Measurements from ENCODE around the gene NKIRAS2. TPM values are rescaled to one million over a fixed set of nuclear protein-coding genes. Genes with fewer than 3 reads are reported as not detected.

Gene NKIRAS2
- total RNA-seq, 1 experiment from 2014 or later = 22.4 TPM

GRCh38 chr17:42026857-42027589, 7.1 kb downstream of the NKIRAS2 start:
- no peak overlapping the region for H3K27ac ChIP-seq (ENCODE audit: low read length)
- H3K9me3 ChIP-seq (ENCODE audit: control insufficient read depth, insufficient read depth, low read depth, low read length) = no peaks in the 10 kb centered on the region
- intact Hi-C loops (cut with micrococcal nuclease; ENCODE audit: unreplicated experiment) = loop anchor here (5.0 kb wide), 1 partner anchor 75 kb away; no protein-coding TSS in a partner anchor
- POLR2A ChIA-PET = no interaction called here
- H3K36me3 ChIP-seq (ENCODE audit: control insufficient read depth, insufficient read depth, low read length) = no peaks in the 10 kb centered on the region
- H3K4me1 ChIP-seq (ENCODE audit: control insufficient read depth, insufficient read depth, low read length) = peaks cover 5% of the 10 kb centered on the region; the same call in 1 of the 2 replicates
- DNase-seq (ENCODE audit: low read depth, low spot score) = no peak
- no peak for ATAC-seq
- no peak overlapping the region for H3K4me3 ChIP-seq (ENCODE audit: low read depth in 2 of 2, low read length in 2 of 2)
- in situ Hi-C loops (cut with HindIII; ENCODE audit: low pct_unique_long_range_greater_than_20kb, low sequenced_read_pairs) = no loop called here
- no TSS peak for BruUV-seq (replicated peaks)
- CTCF ChIA-PET = interaction anchor here (0.6 to 1.1 kb wide), 3 partner anchors 11 to 527 kb away, joined by 3 to 6 read pairs (median 4); no protein-coding TSS in a partner anchor
- H3K27me3 ChIP-seq (ENCODE audit: control insufficient read depth, insufficient read depth, low read length) = no peaks in the 10 kb centered on the region
- TF ChIP-seq POLR2AphosphoS5 (IDR thresholded peaks at IDR 0.05; ENCODE audit: low read depth, low read length) = 0 out of 2 replicates have a peak, but pooled peaks have one; percentile 11
- TF ChIP-seq CTCF (IDR thresholded peaks at IDR 0.05) = no peak
- TF ChIP-seq SIN3A (IDR thresholded peaks at IDR 0.05; ENCODE audit: borderline replicate concordance, insufficient read depth, low read depth, low read length) = no peak
- TF ChIP-seq TCF7L2 (IDR thresholded peaks at IDR 0.05; ENCODE audit: low read depth, low read length) = no peak

GRCh38 chr17:42027590-42027889, 7.7 kb downstream of the NKIRAS2 start:
- no TSS peak for BruUV-seq (replicated peaks)
- Histone ChIP-seq H3K4me1 (ENCODE audit: control insufficient read depth, insufficient read depth, low read length) (peaks cover 5% of the 10 kb centered on the region; the same call in 1 of the 2 replicates), H3K27ac (ENCODE audit: low read length) (no peak overlapping the region), H3K9me3 (ENCODE audit: control insufficient read depth, insufficient read depth, low read depth, low read length) (no peaks in the 10 kb centered on the region), H3K4me3 (ENCODE audit: low read depth in 2 of 2, low read length in 2 of 2) (no peak overlapping the region), H3K36me3 (ENCODE audit: control insufficient read depth, insufficient read depth, low read length) (no peaks in the 10 kb centered on the region), H3K27me3 (ENCODE audit: control insufficient read depth, insufficient read depth, low read length) (no peaks in the 10 kb centered on the region)
- no peak for TF ChIP-seq TCF7L2 (IDR thresholded peaks at IDR 0.05; ENCODE audit: low read depth, low read length)
- TF ChIP-seq REST (IDR thresholded peaks at IDR 0.05; ENCODE audit: insufficient read depth in 1 of 2, low read depth in 2 of 2, low read length in 1 of 2) = no peak
- TF ChIP-seq CTCF (IDR thresholded peaks at IDR 0.05) = no peak
- no peak for TF ChIP-seq POLR2AphosphoS5 (IDR thresholded peaks at IDR 0.05; ENCODE audit: low read depth, low read length)
- no peak for TF ChIP-seq SIN3A (IDR thresholded peaks at IDR 0.05; ENCODE audit: borderline replicate concordance, insufficient read depth, low read depth, low read length)
- DNase-seq (ENCODE audit: low read depth, low spot score) (no peak), ATAC-seq (no peak)
- ChIA-PET CTCF (interaction anchor here (0.6 kb wide), 2 partner anchors 68 to 526 kb away, joined by 3 to 6 read pairs; no protein-coding TSS in a partner anchor), POLR2A (no interaction called here)
- in situ Hi-C loops (cut with HindIII; ENCODE audit: low pct_unique_long_range_greater_than_20kb, low sequenced_read_pairs) (no loop called here), intact Hi-C loops (cut with micrococcal nuclease; ENCODE audit: unreplicated experiment) (loop anchor here (5.0 kb wide), 1 partner anchor 75 kb away; no protein-coding TSS in a partner anchor)
